ENCODE measurements around the gene ACOT8.
"Not testable (repeated sequence)": the region's sequence is repeated elsewhere in the genome, so short reads cannot be mapped to it uniquely, and the experiment has no call there.

ACOT8 gene

DNA sequence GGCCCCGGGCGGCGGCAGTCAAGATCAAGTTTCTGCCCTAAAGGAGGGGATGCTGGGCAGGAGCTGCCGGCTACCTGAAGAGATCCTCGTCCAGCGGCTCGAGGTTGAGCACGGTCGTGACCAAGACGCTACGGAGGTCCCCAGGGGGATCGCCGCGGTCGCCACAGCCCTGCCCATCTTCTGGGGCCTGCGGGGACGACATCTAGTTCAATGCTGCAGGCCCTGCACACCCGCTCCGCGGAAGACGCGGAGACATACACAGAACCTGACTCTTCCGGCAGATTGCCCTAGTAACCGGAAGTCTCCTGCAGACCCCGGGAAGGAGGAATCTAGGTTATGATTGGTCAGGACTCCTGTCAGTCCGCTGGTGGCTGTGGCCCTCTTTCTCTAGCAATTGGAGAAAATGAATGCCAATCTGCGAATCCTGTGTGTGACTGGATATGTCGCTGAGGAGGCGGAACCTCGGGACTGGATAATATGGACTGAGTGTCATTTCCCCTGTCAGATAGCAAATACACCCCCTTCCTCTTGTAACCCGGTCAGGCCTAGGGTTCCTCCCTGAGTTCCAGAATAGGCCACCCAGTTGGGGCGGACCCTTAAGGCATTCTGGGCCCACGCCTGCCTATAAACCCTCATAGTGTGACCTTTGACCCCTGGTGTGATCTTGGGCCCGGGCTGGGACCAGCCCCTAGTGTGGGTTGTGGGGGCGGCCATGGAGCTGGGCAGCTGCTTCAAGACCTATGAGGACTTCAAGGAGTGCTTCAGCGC, at the start of gene ACOT8, which contains the start of gene ZSWIM3:
TSS of gene ACOT8 (minus strand) at position 279 of the 768 bp plus-strand sequence. CDS start at position 202, 77 bp downstream.
TSS of gene ZSWIM3 (plus strand) at position 501 of the 768 bp plus-strand sequence. CDS start at position 713, 212 bp downstream.
- in situ Hi-C loops (cut with MboI; ENCODE audit: low sequenced_read_pairs), result no loop called here

GRCh38 chr20:45905505-45906079, 48.4 kb upstream of the ACOT8 start:
- in situ Hi-C loops (cut with MboI; ENCODE audit: low sequenced_read_pairs), result no loop called here

DNA sequence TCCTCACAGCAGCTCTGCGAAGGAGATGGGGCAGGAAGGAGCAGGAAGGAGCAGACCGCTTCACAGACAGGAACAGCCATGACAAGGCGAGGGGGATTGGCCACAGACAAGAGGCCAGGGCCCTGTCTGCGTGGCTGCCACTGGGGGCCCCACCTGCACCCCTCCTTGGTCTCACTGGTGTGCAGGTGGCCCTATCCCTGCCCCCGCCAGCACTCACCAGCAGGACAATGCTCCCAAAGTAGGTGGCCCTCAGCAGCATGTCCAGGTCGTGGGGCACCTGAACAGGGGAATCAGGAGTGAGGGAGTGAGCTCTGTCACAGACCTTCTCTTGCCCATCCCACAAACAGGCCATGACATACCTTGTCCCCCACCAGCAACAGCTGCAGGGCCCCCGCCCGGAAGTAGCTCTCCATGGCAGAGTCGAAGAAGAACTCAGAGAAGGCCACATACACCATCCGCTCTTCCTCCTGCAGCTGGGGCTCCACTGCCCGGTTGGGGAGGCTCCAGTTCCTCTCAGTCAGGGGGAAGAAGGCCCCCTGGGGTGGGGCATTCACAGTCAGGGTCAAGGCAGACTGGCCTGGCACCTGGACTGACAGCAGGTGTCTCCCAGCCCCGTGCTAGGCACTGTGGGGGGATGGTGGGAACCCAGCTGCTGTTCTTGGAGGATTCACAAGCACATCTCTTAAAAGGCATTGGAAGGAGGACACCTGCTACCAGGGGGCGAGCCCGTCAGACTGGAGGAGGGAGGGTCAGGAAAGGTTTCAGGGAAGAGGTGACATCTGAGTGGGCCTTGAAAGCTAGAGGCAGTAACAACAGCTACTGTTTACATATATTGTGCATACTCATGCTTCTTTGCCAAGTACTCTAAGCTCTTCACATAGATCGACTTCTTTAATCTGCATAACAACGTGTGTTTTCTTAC, 47.7 kb upstream of the ACOT8 start:
- in situ Hi-C loops (cut with MboI; ENCODE audit: low sequenced_read_pairs), result no loop called here

GRCh38 chr20:45902199-45902701, 45.1 kb upstream of the ACOT8 start:
- in situ Hi-C loops (cut with MboI; ENCODE audit: low sequenced_read_pairs), result no loop called here

- in situ Hi-C loops (cut with MboI; ENCODE audit: low sequenced_read_pairs), result not testable (repeated sequence)
Measured at GRCh38 chr20:45901332-45901731, 44.1 kb upstream of the ACOT8 start.

- in situ Hi-C loops (cut with MboI; ENCODE audit: low sequenced_read_pairs), result no loop called here
Measured at GRCh38 chr20:45899046-45899835, 42.0 kb upstream of the ACOT8 start.

GRCh38 chr20:45898285-45898684, 41.1 kb upstream of the ACOT8 start:
- in situ Hi-C loops (cut with MboI; ENCODE audit: low sequenced_read_pairs), result no loop called here

DNA sequence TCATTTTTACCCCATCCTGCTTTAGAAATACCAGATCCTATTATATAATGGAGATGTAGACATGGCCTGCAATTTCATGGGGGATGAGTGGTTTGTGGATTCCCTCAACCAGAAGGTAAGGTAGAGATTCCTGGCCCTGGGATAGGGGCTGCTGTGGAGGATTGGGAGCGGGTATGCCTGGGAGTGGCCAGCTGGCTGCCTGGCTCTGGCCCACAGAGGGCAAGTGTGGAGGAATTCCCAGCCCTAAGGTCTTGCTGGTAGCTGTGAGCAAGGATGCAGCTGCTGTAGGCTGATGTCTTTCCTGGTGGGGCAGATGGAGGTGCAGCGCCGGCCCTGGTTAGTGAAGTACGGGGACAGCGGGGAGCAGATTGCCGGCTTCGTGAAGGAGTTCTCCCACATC, 40.5 kb upstream of the ACOT8 start:
- in situ Hi-C loops (cut with MboI; ENCODE audit: low sequenced_read_pairs), result no loop called here

- in situ Hi-C loops (cut with MboI; ENCODE audit: low sequenced_read_pairs), result no loop called here
Measured at GRCh38 chr20:45897289-45897688, 40.1 kb upstream of the ACOT8 start.

DNA sequence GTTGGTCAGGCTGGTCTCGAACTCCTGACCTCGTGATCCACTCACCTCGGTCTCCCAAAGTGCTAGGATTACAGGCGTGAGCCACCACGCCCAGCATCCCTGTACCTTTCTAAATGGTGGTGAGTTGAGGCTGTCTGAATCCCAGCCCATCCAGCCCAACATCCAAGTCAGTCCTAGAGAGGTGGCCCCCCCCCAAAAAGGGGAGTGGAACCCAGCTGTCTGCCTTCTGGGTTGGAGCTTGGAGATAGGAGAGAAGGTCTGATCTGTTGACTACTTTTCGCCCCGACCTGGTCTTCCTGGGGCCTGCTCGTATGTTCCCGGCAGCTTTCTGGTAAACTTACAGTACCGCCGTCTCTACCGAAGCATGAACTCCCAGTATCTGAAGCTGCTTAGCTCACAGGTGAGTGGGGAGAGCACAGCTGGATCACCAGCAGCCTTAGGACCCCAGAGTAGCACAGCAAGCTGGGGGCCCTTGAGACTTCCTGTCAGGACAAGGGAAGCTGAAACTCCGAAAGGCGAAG, 39.5 kb upstream of the ACOT8 start:
- in situ Hi-C loops (cut with MboI; ENCODE audit: low sequenced_read_pairs), result no loop called here

- in situ Hi-C loops (cut with MboI; ENCODE audit: low sequenced_read_pairs), result no loop called here
Measured at GRCh38 chr20:45894797-45895196, 37.6 kb upstream of the ACOT8 start.

DNA sequence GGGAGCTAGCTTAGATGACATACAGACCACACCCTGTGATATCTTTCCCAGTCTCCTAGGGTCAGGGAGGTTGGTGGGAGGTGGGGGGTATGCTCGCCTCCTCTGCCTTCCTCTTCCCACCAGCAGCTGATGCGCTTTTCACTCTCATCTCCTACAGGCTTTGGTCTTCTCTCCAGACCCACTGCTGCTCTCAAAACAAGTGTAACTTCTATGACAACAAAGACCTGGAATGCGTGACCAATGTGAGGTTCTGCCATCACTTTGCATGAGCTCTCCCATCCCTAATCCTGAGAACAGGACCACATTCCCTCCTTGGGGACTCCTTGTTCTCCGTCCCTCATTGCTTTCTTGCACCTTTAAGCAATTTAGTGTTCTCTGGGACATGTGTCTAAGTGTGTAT, 36.6 kb upstream of the ACOT8 start:
- in situ Hi-C loops (cut with MboI; ENCODE audit: low sequenced_read_pairs), result no loop called here

- in situ Hi-C loops (cut with MboI; ENCODE audit: low sequenced_read_pairs), result no loop called here
Measured at GRCh38 chr20:45892828-45893500, 35.8 kb upstream of the ACOT8 start.

- in situ Hi-C loops (cut with MboI; ENCODE audit: low sequenced_read_pairs), result no loop called here
Measured at GRCh38 chr20:45892049-45892825, 35.0 kb upstream of the ACOT8 start.

- in situ Hi-C loops (cut with MboI; ENCODE audit: low sequenced_read_pairs), result no loop called here
Measured at GRCh38 chr20:45890985-45891983, 34.1 kb upstream of the ACOT8 start, which contains the start of the genes CTSA and NEURL2. Gene CTSA (plus strand): TSS chr20:45891335. CDS start chr20:45891569, 234 bp downstream. Gene NEURL2 (minus strand): TSS chr20:45891208. CDS start chr20:45890991, 217 bp downstream.

DNA sequence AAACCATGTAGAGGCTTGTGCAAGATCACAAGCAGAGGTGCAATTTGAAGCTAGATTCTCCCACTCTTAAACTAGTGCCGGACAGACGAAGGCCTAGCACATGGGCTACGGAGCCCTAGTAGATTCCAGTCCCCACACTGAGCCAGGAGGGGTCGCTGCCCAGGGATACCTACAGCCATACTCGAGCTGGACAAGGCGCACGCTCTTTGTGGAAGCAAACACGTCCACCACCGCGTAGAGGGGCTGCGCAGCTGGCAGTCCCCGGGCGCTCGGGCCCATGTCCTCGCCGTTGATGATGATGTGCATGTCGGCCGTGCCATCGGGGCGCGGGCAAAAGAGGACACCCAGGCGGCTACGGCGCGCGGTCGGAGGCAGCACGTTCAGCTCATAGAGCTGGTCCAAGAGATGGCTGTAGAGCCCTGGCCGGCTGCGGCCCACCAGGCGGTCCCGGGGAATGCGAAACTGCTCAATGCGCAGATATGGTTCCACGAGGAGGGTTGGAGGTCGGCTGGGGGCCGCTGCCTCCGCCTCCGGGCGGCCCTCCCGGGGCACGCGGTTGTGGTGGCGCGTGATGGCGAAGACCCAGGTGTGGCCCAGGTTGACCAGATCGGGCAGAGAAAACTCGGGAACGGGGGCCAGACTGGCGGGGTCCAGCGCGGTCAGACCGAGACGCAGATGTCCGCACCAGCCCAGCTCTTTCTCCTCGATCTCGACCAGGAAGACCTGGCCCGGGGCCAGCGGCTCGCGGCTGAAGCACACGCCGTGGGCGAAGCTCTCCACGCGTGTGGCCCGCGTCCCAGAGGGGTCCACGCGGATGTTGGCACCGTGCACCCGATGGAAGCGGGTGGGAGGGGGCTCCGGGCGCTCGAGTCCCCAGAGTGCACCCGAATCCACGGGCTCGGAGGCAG, 33.1 kb upstream of the ACOT8 start:
- in situ Hi-C loops (cut with MboI; ENCODE audit: low sequenced_read_pairs), result no loop called here

Data from HL-60/S4 (cell line).